BJ (cell line): ENCODE measurements around the gene MYRF. TPM values are rescaled to one million over a fixed set of nuclear protein-coding genes. Genes with fewer than 3 reads are reported as not detected.
A peak's percentile ranks its signal among the peaks of the same experiment; 100 is the strongest.

Experiments used
- CTCF ChIA-PET: fragments of 350-600 bp; formaldehyde crosslinking; extraction: SDS; loops from one replicate; lab custom pipeline; 2021; ENCODE audit warnings: antibody characterized with exemption, inconsistent platforms; lab: Yijun Ruan, JAX
- POLR2A ChIA-PET: fragments of 300-600 bp; sonication (Branson Sonifier 250); formaldehyde crosslinking; extraction: SDS; loops from one replicate; lab custom pipeline; 2021; ENCODE audit warnings: antibody characterized with exemption; lab: Charles Lee
- DNase-seq: peaks from one replicate; pipeline ENCODE4 v3.0.0-alpha.2; 2011; ENCODE audit warnings: low read depth
- H3K27me3 ChIP-seq: 2 replicates; pipeline ENCODE4 v1.6.0; 2011; ENCODE audit warnings: low read length; ENCODE audit not compliant: control insufficient read depth, insufficient read depth
- H3K36me3 ChIP-seq: 2 replicates; pipeline ENCODE4 v1.5.1; 2011; ENCODE audit warnings: low read length; ENCODE audit not compliant: control insufficient read depth, insufficient read depth
- H3K4me3 ChIP-seq: 2 replicates; pipeline ENCODE4 v1.5.1; 2011; ENCODE audit warnings: low read depth, mild to moderate bottlenecking, control low read depth, low read length
- polyA plus RNA-seq: library from polyadenylated mRNA; depleted of rRNA; stranded (reverse); fragments of >200 nt; gene quantifications from 2 replicates; pipeline ENCODE4 v1.2.3, GENCODE V29; 2011
- TF ChIP-seq, protein P1 (sequence below): IDR thresholded peaks from 2 replicates; pipeline ENCODE4 v1.5.1; 2011; ENCODE audit warnings: low read depth, mild to moderate bottlenecking, control low read depth, inconsistent platforms, low read length, moderate library complexity; ENCODE audit not compliant: insufficient read depth

The MYRF gene
- polyA plus RNA-seq, 1 experiment = 0.45 TPM

DNA sequence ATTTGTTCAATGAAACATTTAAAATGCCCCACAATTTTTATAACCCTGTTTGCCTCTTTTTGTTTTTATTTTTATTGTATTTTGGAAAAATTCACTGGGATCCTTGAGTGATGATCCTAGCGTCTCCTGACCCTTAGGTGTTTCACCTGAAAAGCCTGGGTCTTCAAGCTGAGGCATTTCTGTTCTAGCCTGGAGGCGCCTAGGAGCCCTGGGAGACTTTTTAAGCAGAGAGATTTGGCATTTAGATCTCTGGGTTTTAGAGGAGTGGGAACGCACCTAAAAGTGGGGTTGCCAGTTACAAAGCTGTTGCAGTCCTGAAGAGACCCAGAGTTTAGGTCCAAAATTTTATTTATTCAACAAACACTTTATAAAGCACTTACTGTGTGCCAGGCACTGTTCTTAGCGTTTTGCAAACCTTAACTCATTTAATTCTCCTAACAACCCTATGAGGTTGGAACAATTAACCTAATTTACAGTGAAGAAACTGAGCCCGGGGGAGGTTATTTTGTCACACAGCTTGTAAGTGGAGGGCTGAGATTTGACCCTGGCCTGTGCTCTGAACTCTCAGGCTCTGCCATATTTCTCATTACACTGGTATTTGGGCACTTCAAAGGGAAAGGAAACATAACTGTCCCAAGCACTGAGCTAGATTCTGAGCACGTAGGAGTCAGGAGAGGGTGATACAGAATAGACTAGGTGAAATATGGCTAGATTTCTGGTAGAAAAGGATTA lies 65.2 kb downstream of the MYRF start:
- POLR2A ChIA-PET = no interaction called here

DNA sequence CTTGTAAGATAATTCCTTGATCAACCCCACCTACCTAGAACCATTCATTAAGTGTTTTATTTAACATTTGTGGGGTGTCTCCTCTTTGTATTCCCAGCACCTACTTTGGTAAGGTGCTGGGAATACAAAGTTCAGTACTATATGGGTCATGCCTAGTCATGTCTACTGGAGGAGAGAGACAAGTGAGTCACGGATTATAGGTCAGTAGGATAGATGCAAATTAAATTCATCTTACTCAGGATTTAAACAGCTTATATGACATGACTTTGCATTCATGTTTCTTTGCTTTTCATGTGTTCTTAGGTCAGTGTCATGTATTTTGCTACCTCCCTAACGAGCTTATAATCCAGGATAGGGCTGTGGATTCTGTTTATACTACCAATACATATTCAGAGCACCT lies 67.7 kb downstream of the MYRF start:
- no peak for DNase-seq
- ChIA-PET CTCF (interaction anchor here (1.4 to 1.6 kb wide), 2 partner anchors 8 to 23 kb away, joined by 5 to 6 read pairs; partner anchors contain the start of gene FADS2), POLR2A (no interaction called here)
- Histone ChIP-seq H3K36me3 (no peaks in the 10 kb centered on the region), H3K4me3 (no peak overlapping the region), H3K27me3 (no peaks in the 10 kb centered on the region)
- TF ChIP-seq, protein P1, sequence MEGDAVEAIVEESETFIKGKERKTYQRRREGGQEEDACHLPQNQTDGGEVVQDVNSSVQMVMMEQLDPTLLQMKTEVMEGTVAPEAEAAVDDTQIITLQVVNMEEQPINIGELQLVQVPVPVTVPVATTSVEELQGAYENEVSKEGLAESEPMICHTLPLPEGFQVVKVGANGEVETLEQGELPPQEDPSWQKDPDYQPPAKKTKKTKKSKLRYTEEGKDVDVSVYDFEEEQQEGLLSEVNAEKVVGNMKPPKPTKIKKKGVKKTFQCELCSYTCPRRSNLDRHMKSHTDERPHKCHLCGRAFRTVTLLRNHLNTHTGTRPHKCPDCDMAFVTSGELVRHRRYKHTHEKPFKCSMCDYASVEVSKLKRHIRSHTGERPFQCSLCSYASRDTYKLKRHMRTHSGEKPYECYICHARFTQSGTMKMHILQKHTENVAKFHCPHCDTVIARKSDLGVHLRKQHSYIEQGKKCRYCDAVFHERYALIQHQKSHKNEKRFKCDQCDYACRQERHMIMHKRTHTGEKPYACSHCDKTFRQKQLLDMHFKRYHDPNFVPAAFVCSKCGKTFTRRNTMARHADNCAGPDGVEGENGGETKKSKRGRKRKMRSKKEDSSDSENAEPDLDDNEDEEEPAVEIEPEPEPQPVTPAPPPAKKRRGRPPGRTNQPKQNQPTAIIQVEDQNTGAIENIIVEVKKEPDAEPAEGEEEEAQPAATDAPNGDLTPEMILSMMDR = no peak

More for the DNA sequence above, 65.2 kb downstream of the MYRF start:
- DNase-seq = no peak
- H3K27me3 ChIP-seq = no peaks in the 10 kb centered on the region
- H3K4me3 ChIP-seq = peak overlapping the region; percentile 65
- H3K36me3 ChIP-seq = 0 out of 2 replicates have a peak, but pooled peaks cover 2% of the 10 kb centered on the region
- TF ChIP-seq, protein P1 = no peak
- CTCF ChIA-PET = interaction anchor here (0.8 to 2.8 kb wide), 5 partner anchors 11 to 290 kb away, joined by 3 to 22 read pairs (median 4); partner anchors contain the start of gene FADS2

DNA sequence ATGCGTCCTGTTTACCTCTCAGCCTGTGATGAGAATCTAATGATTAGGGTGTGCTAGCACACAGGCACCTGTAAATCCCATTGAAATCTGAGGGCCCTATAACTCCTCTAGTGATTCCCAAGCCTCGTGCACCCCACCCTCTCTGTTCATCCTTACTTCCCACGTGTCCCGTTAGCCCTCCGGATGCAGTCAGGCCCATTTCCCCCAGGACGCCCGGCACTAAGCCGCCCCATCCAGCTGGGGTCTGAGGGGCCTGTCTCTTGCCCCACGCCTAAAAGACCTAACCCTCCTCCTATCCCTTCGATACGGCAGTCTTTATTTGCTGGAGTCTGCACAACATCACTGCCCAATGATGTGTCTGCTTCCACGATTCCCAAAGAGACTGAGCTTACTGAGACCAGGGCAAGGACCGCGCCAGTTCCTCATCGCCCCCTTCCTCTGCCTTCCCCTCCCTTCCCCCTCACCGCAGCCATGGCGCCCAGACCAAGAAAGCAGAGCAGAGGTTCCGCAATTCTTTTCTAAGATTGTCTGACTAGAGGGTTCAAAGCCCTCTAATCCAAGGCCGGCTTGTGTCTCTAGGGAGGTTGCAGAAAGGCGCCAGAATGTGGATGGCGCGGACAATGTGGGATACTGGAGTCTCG lies 74.6 kb downstream of the MYRF start:
- peak overlapping the region; percentile 82 for H3K4me3 ChIP-seq
- H3K27me3 ChIP-seq = no peaks in the 10 kb centered on the region
- TF ChIP-seq, protein P1 = no peak
- no peak for DNase-seq
- ChIA-PET POLR2A (no interaction called here), CTCF (interaction anchor here (1.0 to 4.8 kb wide), 2 partner anchors 9 to 255 kb away, joined by 4 to 22 read pairs; partner anchors contain the start of gene FADS1)
- no peaks in the 10 kb centered on the region; the same call in 1 of the 2 replicates for H3K36me3 ChIP-seq

DNA sequence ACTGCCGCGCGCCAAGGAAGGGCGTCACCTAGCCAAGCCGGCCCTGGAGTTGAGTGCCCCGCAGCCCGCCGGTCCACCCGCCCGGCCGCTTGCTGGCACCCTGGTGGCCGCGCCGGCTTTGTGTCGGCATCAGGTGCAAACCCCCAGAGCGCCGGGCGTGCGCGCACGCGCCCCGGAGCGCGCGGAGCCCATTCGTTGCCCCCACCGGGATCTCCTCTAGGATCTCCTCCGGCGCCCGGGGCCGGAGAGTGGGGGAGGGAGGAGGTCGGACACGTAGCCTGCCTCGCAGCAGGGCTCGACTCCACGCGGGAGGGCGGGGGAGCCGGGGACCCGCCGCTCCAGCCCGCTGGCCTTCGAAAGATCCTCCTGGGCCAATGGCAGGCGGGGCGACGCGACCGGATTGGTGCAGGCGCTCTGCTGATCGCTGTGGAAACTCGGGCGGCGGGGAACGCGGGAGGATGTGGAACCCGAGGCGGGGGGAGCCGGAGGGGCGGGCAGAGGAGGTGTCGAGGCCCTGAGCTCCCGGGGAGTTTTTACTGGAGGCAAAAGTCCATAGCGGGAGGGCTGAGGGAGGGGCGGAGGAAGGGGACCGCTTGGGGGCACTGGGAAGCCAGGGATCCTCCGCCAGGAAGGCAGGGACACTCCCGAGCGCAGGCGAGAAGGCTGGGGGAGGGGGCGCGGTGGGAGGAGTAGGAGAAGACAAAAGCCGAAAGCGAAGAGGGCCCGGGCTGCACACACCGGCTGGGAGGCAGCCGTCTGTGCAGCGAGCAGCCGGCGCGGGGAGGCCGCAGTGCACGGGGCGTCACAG lies 75.3 kb downstream of the MYRF start, which contains the start of gene FADS2:
Gene FADS2 (plus strand): TSS at position 730 of the 808 bp plus-strand sequence. CDS start 91 bp downstream, outside the sequence.
- DNase-seq = peak; percentile 81
- TF ChIP-seq, protein P1 = peak; percentile 16; the same call in 1 of the 2 replicates

More for the DNA sequence above, 75.3 kb downstream of the MYRF start, which contains the start of gene FADS2:
- ChIA-PET CTCF (interaction anchor here (0.6 to 4.8 kb wide), 11 partner anchors 8 to 279 kb away, joined by 3 to 22 read pairs (median 4); partner anchors contain the start of genes FADS1 and FADS3), POLR2A (interaction anchor here (0.6 to 1.0 kb wide), 4 partner anchors 13 to 1066 kb away, joined by 3 to 7 read pairs (median 4); no protein-coding TSS in a partner anchor)
- Histone ChIP-seq H3K27me3 (no peaks in the 10 kb centered on the region), H3K4me3 (peak within 1 kb of the TSS; percentile 82), H3K36me3 (peaks cover 2% of the 10 kb centered on the region; the same call in 1 of the 2 replicates)
